H54 (cell line): ENCODE results near the gene FXYD6.

Source experiments
- DNase-seq: peaks from one replicate; pipeline ENCODE4 v3.0.0; 2011; ENCODE audit warnings: low spot score, mixed read lengths; ENCODE audit not compliant: insufficient read length
- FAIRE-seq: peaks from 3 replicates; lab custom pipeline; 2011; peaks lifted over from hg19 to GRCh38; lab: Jason Lieb, UNC
- POLR2A ChIP-seq: IDR thresholded peaks from 2 replicates; pipeline ENCODE4 v1.6.1; 2011; ENCODE audit warnings: low read depth, mild to moderate bottlenecking, low read length

Gene FXYD6

DNA sequence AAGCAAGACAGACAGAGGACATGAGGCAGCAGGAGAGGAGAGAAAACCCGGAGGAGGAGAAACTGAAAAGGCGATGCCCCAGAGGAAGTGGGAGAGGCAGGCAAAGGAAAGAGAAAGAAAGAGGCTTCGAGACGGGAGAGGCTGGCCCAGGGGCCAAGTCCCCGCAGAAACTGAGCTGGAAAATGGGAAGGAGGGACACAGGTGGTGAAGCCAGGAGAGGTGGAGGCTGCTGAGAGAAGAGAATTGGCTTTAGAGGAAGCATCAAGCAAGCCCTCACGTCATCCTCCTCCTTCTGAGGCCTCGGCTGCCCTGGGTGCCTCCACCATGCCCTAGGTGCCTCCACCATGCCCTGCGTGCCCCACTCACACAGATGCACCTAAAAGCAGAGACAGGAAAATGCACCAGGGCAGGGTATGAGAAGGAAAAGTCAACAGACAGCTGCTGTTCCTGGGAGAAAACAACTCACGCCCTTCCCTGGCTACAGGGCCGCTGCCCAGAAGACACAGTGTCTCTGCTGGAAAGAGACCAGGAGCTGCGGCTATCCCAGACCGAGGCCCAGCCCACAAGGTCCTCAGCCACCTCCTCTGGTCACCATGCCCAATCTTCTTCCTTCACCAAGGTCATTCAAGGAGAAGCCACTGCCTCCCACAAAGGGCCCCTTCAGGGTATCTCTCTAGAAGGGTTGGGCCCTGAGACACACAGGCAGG is 14.3 kb downstream of the FXYD6 start:
- FAIRE-seq (no peak), DNase-seq (no peak)
- no peak for TF ChIP-seq POLR2A

DNA sequence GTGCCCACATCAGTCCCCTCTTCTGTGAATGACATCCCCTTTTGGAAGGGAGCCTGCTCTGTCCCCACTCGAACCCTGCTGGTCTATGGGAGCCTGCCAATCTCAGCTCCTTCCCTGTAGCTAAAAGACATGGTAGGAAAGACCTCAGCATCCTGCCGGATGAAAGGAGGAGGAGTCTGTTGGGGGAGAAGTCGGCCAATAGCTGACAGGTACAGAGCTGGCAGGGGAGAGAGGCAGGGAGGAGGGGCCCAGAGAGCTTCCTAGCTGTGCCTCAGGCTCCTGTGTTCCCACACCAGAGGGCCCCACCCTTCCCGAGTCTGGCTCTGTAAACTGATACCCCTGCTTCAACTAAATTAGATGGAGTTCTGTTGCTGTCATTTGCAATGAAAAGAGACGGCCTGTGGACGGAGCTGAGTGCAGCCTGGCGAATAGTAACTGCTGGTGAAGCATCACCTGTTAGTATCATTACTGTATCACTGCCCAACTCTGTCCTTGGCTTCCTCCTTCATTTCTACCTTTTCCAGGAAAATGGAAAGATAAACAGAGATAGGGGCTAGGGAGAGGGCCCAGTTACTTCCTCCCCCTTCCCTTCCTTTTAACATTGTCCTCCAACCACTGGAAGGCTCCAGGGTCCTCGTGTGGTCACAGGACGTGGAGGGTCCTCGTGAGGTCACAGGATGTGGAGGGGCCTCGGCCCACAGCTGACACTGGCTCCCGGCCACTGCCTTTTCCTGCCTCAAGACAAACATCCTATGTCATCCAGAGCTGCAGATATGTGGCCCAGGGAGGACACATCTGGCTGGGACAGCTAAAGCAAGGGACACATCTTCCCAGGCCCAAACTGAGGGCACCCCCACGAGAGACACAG is 15.1 kb downstream of the FXYD6 start:
- no peak for TF ChIP-seq POLR2A
- no peak for DNase-seq
- FAIRE-seq: no peak

- no peak for TF ChIP-seq POLR2A
- no peak for DNase-seq
- FAIRE-seq: no peak
These were observed 16.3 kb downstream of the FXYD6 start for GRCh38 chr11:117860139-117860538.

- no peak for DNase-seq
- FAIRE-seq: no peak
- TF ChIP-seq POLR2A: no peak
These were observed 16.9 kb downstream of the FXYD6 start for GRCh38 chr11:117859488-117860112.

- no peak for FAIRE-seq
- no peak for TF ChIP-seq POLR2A
- DNase-seq: no peak
These were observed 17.4 kb downstream of the FXYD6 start for GRCh38 chr11:117859061-117859460.

- FAIRE-seq (no peak), DNase-seq (no peak)
- TF ChIP-seq POLR2A: no peak
These were observed 18.6 kb downstream of the FXYD6 start for GRCh38 chr11:117857734-117858414.

DNA sequence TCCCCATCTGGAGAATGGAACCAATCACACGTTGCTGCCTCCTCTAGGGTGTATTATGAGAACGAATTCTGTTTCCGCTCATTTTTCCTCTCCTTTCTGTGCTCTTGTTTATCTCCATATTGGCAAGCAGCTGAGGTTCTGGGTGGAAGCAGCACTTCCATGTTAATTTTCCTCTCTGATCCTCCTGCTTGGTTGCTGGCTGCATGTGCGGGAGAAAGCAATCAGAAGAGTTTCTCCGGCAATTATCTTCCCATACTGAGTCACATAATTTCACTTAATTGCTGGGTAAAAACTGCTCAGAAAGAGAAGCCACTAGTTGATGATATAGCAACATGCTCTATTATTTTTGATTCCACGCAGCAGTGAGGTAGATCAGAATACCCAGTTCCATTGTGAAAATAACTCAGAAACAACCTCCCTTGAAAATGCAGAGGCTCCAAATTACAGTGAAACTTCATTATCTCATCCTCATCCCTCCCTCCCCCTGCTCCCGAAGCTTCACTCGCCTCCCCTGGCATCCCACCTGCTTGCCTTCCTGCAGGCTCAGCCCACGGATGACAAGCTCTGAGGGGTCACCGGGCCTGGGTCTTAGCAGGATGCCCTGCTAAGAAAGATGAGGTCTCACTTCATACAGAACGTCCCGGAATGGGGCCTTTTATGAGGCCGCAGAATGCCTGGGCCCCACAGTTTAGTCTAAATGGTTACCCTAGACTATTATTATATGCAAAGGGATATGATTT is 20.4 kb downstream of the FXYD6 start:
- FAIRE-seq (no peak), DNase-seq (no peak)
- no peak for TF ChIP-seq POLR2A

DNA sequence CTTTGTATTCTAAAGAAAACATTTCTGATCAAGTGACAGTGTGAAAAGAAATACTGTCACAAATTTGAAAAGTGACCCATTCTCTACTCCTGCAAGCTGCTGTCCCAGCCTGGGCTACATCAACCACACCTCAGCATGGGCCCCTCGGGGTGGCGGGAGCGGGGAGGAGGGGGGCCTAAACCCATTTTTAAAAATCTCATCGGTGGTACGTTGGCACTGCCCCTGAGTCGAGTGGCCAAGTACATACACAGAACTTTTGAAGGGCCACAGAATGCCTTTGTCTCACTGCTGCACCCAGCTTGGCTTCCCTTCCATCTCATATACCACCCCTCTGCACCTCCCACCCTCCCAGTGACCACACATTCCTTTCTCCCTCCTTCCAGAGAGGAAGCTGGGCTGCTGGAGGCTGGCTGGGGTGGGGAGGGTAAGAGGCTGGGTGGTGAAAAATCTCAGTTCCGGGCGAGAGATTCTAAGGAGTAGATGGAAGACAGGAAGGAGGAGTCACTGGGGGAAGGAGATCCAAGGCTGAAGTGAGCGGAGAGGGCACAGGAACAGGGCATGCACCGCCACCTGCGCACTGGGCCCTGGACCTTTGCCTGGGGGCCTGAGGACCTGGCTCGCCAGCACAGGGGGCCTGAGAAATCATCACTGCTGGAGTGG is 21.1 kb downstream of the FXYD6 start:
- DNase-seq (no peak), FAIRE-seq (no peak)
- TF ChIP-seq POLR2A: no peak

GRCh38 chr11:117852309-117852708 is 24.1 kb downstream of the FXYD6 start:
- no peak for FAIRE-seq
- no peak for DNase-seq
- TF ChIP-seq POLR2A: no peak

- no peak for FAIRE-seq
- TF ChIP-seq POLR2A: no peak
- no peak for DNase-seq
These were observed 24.6 kb downstream of the FXYD6 start for GRCh38 chr11:117851852-117852251.

- FAIRE-seq: no peak
- no peak for TF ChIP-seq POLR2A
- no peak for DNase-seq
These were observed 25.4 kb downstream of the FXYD6 start for GRCh38 chr11:117851106-117851505.

GRCh38 chr11:117849781-117850414 is 26.6 kb downstream of the FXYD6 start:
- FAIRE-seq (no peak), DNase-seq (no peak)
- no peak for TF ChIP-seq POLR2A
